HCT116 (cell line): ENCODE results near the gene MS4A3. TPM values are rescaled to one million over a fixed set of nuclear protein-coding genes. Genes with fewer than 3 reads are reported as not detected.

Source experiments
- ATAC-seq: fragments of 200-7000 bp; cut with Tn5 transposase; 2 replicates; pipeline ENCODE4 v1.9.1; 2020; ENCODE audit warnings: mild to moderate bottlenecking, moderate library complexity
- BruUV-seq: library from RNA; stranded (reverse); fragments of 400-500 nt; replicated peaks from 2 replicates; lab custom pipeline; 2021; lab: Mats Ljungman, UMichigan
- CTCF ChIA-PET: fragments of 300-600 bp; sonication (Branson Sonifier 250); formaldehyde crosslinking; loops from one replicate; lab custom pipeline; 2021; ENCODE audit warnings: antibody characterized with exemption; lab: Charles Lee
- POLR2A ChIA-PET: fragments of 300-600, 350-600 bp; sonication (Branson Sonifier 250); formaldehyde crosslinking; loops from one replicate; lab custom pipeline; 2021; ENCODE audit warnings: antibody characterized with exemption; lab: Charles Lee
- RAD21 ChIA-PET, 2 experiments: fragments of 300-600 bp; sonication (Branson Sonifier 250); formaldehyde crosslinking; loops; one replicate each; lab custom pipeline; 2023; ENCODE audit warnings: low total read pairs in 2 of 2; ENCODE audit not compliant: uncharacterized antibody in 2 of 2, unreplicated experiment in 2 of 2, low non-redundant PET in 1 of 2; lab: Charles Lee
- DNase-seq: peaks from one replicate; pipeline ENCODE4 v3.0.0-alpha.2; 2010; ENCODE audit warnings: low read depth, low spot score
- H2AFZ ChIP-seq: fragments of 200-600 bp; shearing (Covaris generic), sonication (generic); 2 replicates; pipeline ENCODE4 v1.6.1; 2017; ENCODE audit warnings: low read depth, mixed run types, mixed read lengths, antibody characterized with exemption, low read length; ENCODE audit not compliant: poor library complexity, severe bottlenecking
- H3K27ac ChIP-seq: 2 replicates; pipeline ENCODE4 v1.5.1; 2012; ENCODE audit warnings: low read depth, low read length
- H3K27me3 ChIP-seq: fragments of 200-600 bp; sonication (generic); 2 replicates; pipeline ENCODE4 v1.6.1; 2016; ENCODE audit warnings: mixed run types, low read length, mixed read lengths; ENCODE audit not compliant: insufficient read depth
- H3K36me3 ChIP-seq, 2 experiments: fragments of 200-500 bp in 1 of 2; fragments of 200-600 bp in 1 of 2; sonication (Bioruptor generic) in 1 of 2; sonication (generic) in 1 of 2; 2 replicates each; pipeline versions ENCODE4 v1.5.1 to v1.6.1; 2014 to 2016; ENCODE audit warnings: low read length in 2 of 2, inconsistent platforms in 1 of 2, mixed read lengths in 1 of 2, mixed run types in 1 of 2; ENCODE audit not compliant: insufficient read depth in 2 of 2, control insufficient read depth in 1 of 2
- H3K4me1 ChIP-seq, 2 experiments: fragments of 200-600 bp in 1 of 2; sonication (generic) in 1 of 2; 2 replicates each; pipeline versions ENCODE4 v1.5.1 to v1.6.1; 2012 to 2017; ENCODE audit warnings: low read length in 2 of 2, inconsistent platforms in 1 of 2, mild to moderate bottlenecking in 1 of 2, mixed read lengths in 1 of 2, mixed run types in 1 of 2, moderate library complexity in 1 of 2; ENCODE audit not compliant: insufficient read depth in 2 of 2, control insufficient read depth in 1 of 2
- H3K4me2 ChIP-seq: fragments of 200-600 bp; sonication (generic); 2 replicates; pipeline ENCODE4 v1.6.1; 2017; ENCODE audit warnings: mixed run types, low read length, mixed read lengths
- H3K4me3 ChIP-seq, 2 experiments: fragments of 200-600 bp in 1 of 2; sonication (generic) in 1 of 2; replicated peaks in 1 of 2; 2 replicates each; pipeline ENCODE4 v1.5.1; 2011 to 2016; ENCODE audit warnings: low read length in 2 of 2, control low read depth in 1 of 2, low read depth in 1 of 2, mild to moderate bottlenecking in 1 of 2, mixed read lengths in 1 of 2, mixed run types in 1 of 2
- H3K79me2 ChIP-seq: fragments of 200-600 bp; sonication (generic); 2 replicates; pipeline ENCODE4 v1.6.1; 2017; ENCODE audit warnings: mild to moderate bottlenecking, mixed run types, low read length, moderate library complexity, mixed read lengths; ENCODE audit not compliant: insufficient read depth
- H3K9ac ChIP-seq: fragments of 200-600 bp; sonication (generic); 2 replicates; pipeline ENCODE4 v1.6.1; 2016; ENCODE audit warnings: low read length, mixed read lengths
- H3K9me2 ChIP-seq: fragments of 200-600 bp; sonication (generic), shearing (Covaris generic); 2 replicates; pipeline ENCODE4 v1.6.1; 2017; ENCODE audit warnings: mixed run types, mild to moderate bottlenecking, moderate library complexity; ENCODE audit not compliant: insufficient read depth
- H3K9me3 ChIP-seq, 2 experiments: fragments of 200-500 bp in 1 of 2; fragments of 200-600 bp in 1 of 2; sonication (Bioruptor generic) in 1 of 2; sonication (generic) in 1 of 2; 2 replicates each; pipeline ENCODE4 v1.6.1; 2014 to 2017; ENCODE audit warnings: low read length in 2 of 2, mixed read lengths in 2 of 2, inconsistent platforms in 1 of 2, low read depth in 1 of 2, mild to moderate bottlenecking in 1 of 2, mixed run types in 1 of 2, moderate library complexity in 1 of 2; ENCODE audit not compliant: control insufficient read depth in 1 of 2, insufficient read depth in 1 of 2
- H4K20me1 ChIP-seq: fragments of 200-600 bp; sonication (generic), shearing (Covaris generic); 2 replicates; pipeline ENCODE4 v1.6.1; 2017; ENCODE audit warnings: mixed run types, mild to moderate bottlenecking, moderate library complexity; ENCODE audit not compliant: insufficient read depth
- ATF3 ChIP-seq: IDR thresholded peaks from 2 replicates; pipeline ENCODE4 v1.6.1; 2012
- CBX3 ChIP-seq: IDR thresholded peaks from 2 replicates; pipeline ENCODE4 v1.6.1; 2012; ENCODE audit warnings: low read depth
- CEBPB ChIP-seq: IDR thresholded peaks from 2 replicates; pipeline ENCODE4 v1.6.1; 2012; ENCODE audit warnings: low read depth
- CTCF ChIP-seq, 3 experiments: fragments of 200-600 bp in 1 of 3; sonication (generic) in 1 of 3; IDR thresholded peaks in 2 of 3; conservative IDR thresholded peaks in 1 of 3; 2 replicates each; pipeline ENCODE4 v1.5.1; 2012 to 2017; ENCODE audit warnings: low read depth in 2 of 3, low read length in 2 of 3, antibody characterized with exemption in 1 of 3, borderline replicate concordance in 1 of 3, control low read depth in 1 of 3, mild to moderate bottlenecking in 1 of 3, mixed read lengths in 1 of 3, mixed run types in 1 of 3, moderate library complexity in 1 of 3; ENCODE audit not compliant: insufficient read depth in 1 of 3
- EGR1 ChIP-seq: IDR thresholded peaks from 2 replicates; pipeline ENCODE4 v1.6.1; 2012; ENCODE audit warnings: low read depth
- ELF1 ChIP-seq: IDR thresholded peaks from 2 replicates; pipeline ENCODE4 v1.6.1; 2012; ENCODE audit warnings: low read depth, borderline replicate concordance
- EZH2 ChIP-seq: fragments of 200-600 bp; sonication (generic); IDR thresholded peaks from 2 replicates; pipeline ENCODE4 v1.6.1; 2017; ENCODE audit warnings: antibody characterized with exemption, mixed run types
- FOSL1 ChIP-seq: IDR thresholded peaks from 2 replicates; pipeline ENCODE4 v1.6.1; 2012; ENCODE audit warnings: low read depth
- JUND ChIP-seq: IDR thresholded peaks from 2 replicates; pipeline ENCODE4 v1.6.1; 2012
- MAX ChIP-seq: IDR thresholded peaks from 2 replicates; pipeline ENCODE4 v1.6.1; 2012
- POLR2A ChIP-seq: IDR thresholded peaks from 2 replicates; pipeline ENCODE4 v1.7.0; 2011; ENCODE audit warnings: borderline replicate concordance; ENCODE audit not compliant: insufficient read depth, insufficient read length; ENCODE audit errors: extremely low read depth
- POLR2AphosphoS5 ChIP-seq: IDR thresholded peaks from 2 replicates; pipeline ENCODE4 v1.6.1; 2011; ENCODE audit warnings: mild to moderate bottlenecking, low read depth, low read length, moderate library complexity
- RAD21 ChIP-seq: IDR thresholded peaks from 2 replicates; pipeline ENCODE4 v1.6.1; 2012; ENCODE audit warnings: low read depth, mild to moderate bottlenecking
- REST ChIP-seq: IDR thresholded peaks from 2 replicates; pipeline ENCODE4 v1.6.1; 2012; ENCODE audit warnings: low read depth
- SIN3A ChIP-seq: IDR thresholded peaks from 2 replicates; pipeline ENCODE4 v1.6.1; 2012; ENCODE audit warnings: low read depth
- SP1 ChIP-seq: IDR thresholded peaks from 2 replicates; pipeline ENCODE4 v1.6.1; 2012; ENCODE audit warnings: low read depth
- SRF ChIP-seq: IDR thresholded peaks from 2 replicates; pipeline ENCODE4 v1.6.1; 2012; ENCODE audit warnings: low read depth
- TCF7L2 ChIP-seq: IDR thresholded peaks from 2 replicates; pipeline ENCODE4 v1.7.0; 2011; ENCODE audit warnings: borderline replicate concordance, inconsistent platforms; ENCODE audit not compliant: insufficient read depth, insufficient read length; ENCODE audit errors: extremely low read depth
- YY1 ChIP-seq: IDR thresholded peaks from 2 replicates; pipeline ENCODE4 v1.6.1; 2011; ENCODE audit warnings: low read length, low read depth, moderate library complexity, mild to moderate bottlenecking; ENCODE audit not compliant: insufficient replicate concordance; ENCODE audit errors: extremely low read depth
- ZFX ChIP-seq: fragments of 450-650 bp; IDR thresholded peaks from 2 replicates; pipeline ENCODE4 v1.6.1; 2017
- ZNF274 ChIP-seq: fragments of 200-500 bp; sonication (Bioruptor generic); IDR thresholded peaks from 2 replicates; pipeline ENCODE4 v1.6.1; 2014; ENCODE audit warnings: mild to moderate bottlenecking, low read depth, low read length, inconsistent platforms
- intact Hi-C: fragments of 100-400 bp; cut with micrococcal nuclease; formaldehyde crosslinking; loops from 2 replicates; pipeline ENCODE4 v1.10.0; 2022
- total RNA-seq: library from RNA; stranded (reverse); gene quantifications from one replicate; pipeline ENCODE4 v1.2.1, GENCODE V29; 2021; ENCODE audit not compliant: unreplicated experiment

MS4A3 gene
- total RNA-seq, 1 experiment from 2014 or later: not detected

GRCh38 chr11:60116996-60117790 is 60.7 kb downstream of the MS4A3 start (continued):
- TF ChIP-seq ATF3: no peak
- no peak for TF ChIP-seq JUND
- TF ChIP-seq SRF: no peak
- TF ChIP-seq EZH2: no peak
- no peak for TF ChIP-seq MAX
- TF ChIP-seq SIN3A: no peak
- no peak for TF ChIP-seq SP1
- no peak for TF ChIP-seq RAD21
- TF ChIP-seq ELF1: no peak
- no peak for TF ChIP-seq ZFX
- TF ChIP-seq CEBPB: no peak
- TF ChIP-seq, all 23 proteins: peak for 0

- no peaks in the 10 kb centered on the region for H4K20me1 ChIP-seq
- H3K79me2 ChIP-seq: no peaks in the 10 kb centered on the region
- intact Hi-C loops: loop anchor here (5.0 kb wide), 1 partner anchor 134 kb away; no protein-coding TSS in a partner anchor
- H3K27ac ChIP-seq: no peak overlapping the region
- RAD21 ChIA-PET: no interaction called here
- DNase-seq (no peak), ATAC-seq (0 out of 2 replicates have a peak, but pooled peaks have one; percentile 40)
- POLR2A ChIA-PET: no interaction called here
- no peaks in the 10 kb centered on the region for H3K27me3 ChIP-seq
- CTCF ChIA-PET: interaction anchor here (1.0 kb wide), 1 partner anchor 133 kb away, joined by 8 read pairs; no protein-coding TSS in a partner anchor
- H3K9me3 ChIP-seq: no peaks in the 10 kb centered on the region
- H3K9ac ChIP-seq: no peak overlapping the region
- H3K36me3 ChIP-seq: no peaks in the 10 kb centered on the region
- no peaks in the 10 kb centered on the region for H3K4me1 ChIP-seq
- no TSS peak for BruUV-seq
- no peak overlapping the region for H2AFZ ChIP-seq
- H3K9me2 ChIP-seq: no peaks in the 10 kb centered on the region
- no peak overlapping the region for H3K4me2 ChIP-seq
- H3K4me3 ChIP-seq: no peak overlapping the region
- no peak for TF ChIP-seq TCF7L2
- no peak for TF ChIP-seq EZH2
- peak; percentile 36 for TF ChIP-seq RAD21
- no peak for TF ChIP-seq ELF1
- no peak for TF ChIP-seq POLR2A
- TF ChIP-seq SIN3A: no peak
- TF ChIP-seq ZNF274: no peak
- TF ChIP-seq SRF: no peak
- TF ChIP-seq EGR1: no peak
- TF ChIP-seq CTCF (IDR thresholded peaks at IDR 0.05 in 2 of 3, conservative IDR thresholded peaks at IDR 0.05 in 1 of 3; ENCODE audit: borderline replicate concordance in 1 of 3, insufficient read depth in 1 of 3, low read depth in 2 of 3, low read length in 2 of 3): peak in 1 of 3 experiments; percentile 27; a peak in 1 of 6 replicates
- TF ChIP-seq CBX3: no peak
- no peak for TF ChIP-seq YY1
- no peak for TF ChIP-seq CEBPB
- no peak for TF ChIP-seq REST
- no peak for TF ChIP-seq FOSL1
- no peak for TF ChIP-seq POLR2AphosphoS5
Observed at GRCh38 chr11:60118338-60118737, 61.9 kb downstream of the MS4A3 start.
